PC-9 (cell line): Measurements from ENCODE around the gene RBP4. TPM values are rescaled to one million over a fixed set of nuclear protein-coding genes. Genes with fewer than 3 reads are reported as not detected.

Source experiments
- BruUV-seq: library from RNA; stranded (reverse); fragments of 400-500 nt; replicated peaks from 2 replicates; lab custom pipeline; 2021; lab: Mats Ljungman, UMichigan
- CTCF ChIA-PET: fragments of 300-600 bp; sonication (Branson Sonifier 250); formaldehyde crosslinking; loops from one replicate; lab custom pipeline; 2022; ENCODE audit warnings: antibody characterized with exemption; lab: Charles Lee
- POLR2A ChIA-PET: fragments of 300-600 bp; sonication (Branson Sonifier 250); formaldehyde crosslinking; loops from one replicate; lab custom pipeline; 2022; ENCODE audit warnings: antibody characterized with exemption; ENCODE audit not compliant: unreplicated experiment; lab: Charles Lee
- DNase-seq, 2 experiments: peaks; one replicate each; pipeline versions ENCODE4 v3.0.0 to v3.0.0-alpha.2; 2015 to 2022; ENCODE audit warnings: mixed read lengths in 1 of 2
- H2AFZ ChIP-seq: fragments of 200-600 bp; sonication (generic); 2 replicates; pipeline ENCODE4 v1.8.1; 2017; ENCODE audit warnings: antibody characterized with exemption
- H3F3A ChIP-seq: fragments of 200-600 bp; sonication (generic); 2 replicates; pipeline ENCODE4 v1.8.1; 2017; ENCODE audit warnings: antibody characterized with exemption, mild to moderate bottlenecking, low read depth; ENCODE audit not compliant: insufficient read depth
- H3K27ac ChIP-seq: fragments of 200-600 bp; sonication (generic); 2 replicates; pipeline ENCODE4 v1.6.1; 2016; ENCODE audit warnings: mixed run types
- H3K27me3 ChIP-seq: fragments of 200-600 bp; sonication (generic); 2 replicates; pipeline ENCODE4 v1.6.1; 2016; ENCODE audit warnings: low read depth, mixed run types; ENCODE audit not compliant: insufficient read depth
- H3K36me3 ChIP-seq: fragments of 200-600 bp; sonication (generic); 2 replicates; pipeline ENCODE4 v1.6.1; 2016; ENCODE audit warnings: low read depth, mixed run types
- H3K4me1 ChIP-seq: fragments of 200-600 bp; sonication (generic); replicated peaks from 2 replicates; pipeline ENCODE4 v1.6.1; 2016; ENCODE audit warnings: mixed run types; ENCODE audit not compliant: insufficient read depth
- H3K4me2 ChIP-seq: fragments of 200-600 bp; sonication (generic); 2 replicates; pipeline ENCODE4 v1.6.1; 2017; ENCODE audit warnings: mixed run types
- H3K4me3 ChIP-seq: fragments of 200-600 bp; sonication (generic); 2 replicates; pipeline ENCODE4 v1.6.1; 2016; ENCODE audit warnings: mixed run types
- H3K79me2 ChIP-seq: fragments of 200-600 bp; sonication (generic); 2 replicates; pipeline ENCODE4 v1.6.1; 2017; ENCODE audit warnings: low read depth, mixed run types
- H3K9me2 ChIP-seq: fragments of 200-600 bp; sonication (generic); 2 replicates; pipeline ENCODE4 v1.8.1; 2017; ENCODE audit warnings: mild to moderate bottlenecking; ENCODE audit not compliant: insufficient read depth
- H3K9me3 ChIP-seq: fragments of 200-600 bp; sonication (generic); 2 replicates; pipeline ENCODE4 v1.8.1; 2016; ENCODE audit warnings: low read depth; ENCODE audit not compliant: insufficient read depth
- H4K20me1 ChIP-seq: fragments of 200-600 bp; sonication (generic); 2 replicates; pipeline ENCODE4 v1.8.1; 2017; ENCODE audit not compliant: insufficient read depth
- CTCF ChIP-seq: fragments of 200-600 bp; sonication (generic); conservative IDR thresholded peaks from 2 replicates; pipeline ENCODE4 v1.6.1; 2017; ENCODE audit warnings: mixed run types, antibody characterized with exemption, mild to moderate bottlenecking, moderate library complexity
- EZH2 ChIP-seq: fragments of 200-600 bp; sonication (generic); IDR thresholded peaks from 2 replicates; pipeline ENCODE4 v1.8.0; 2017; ENCODE audit warnings: antibody characterized with exemption, low read depth
- intact Hi-C: fragments of 100-400 bp; cut with micrococcal nuclease; formaldehyde crosslinking; loops from one replicate; pipeline ENCODE4 v1.10.0; 2022; ENCODE audit not compliant: unreplicated experiment
- total RNA-seq: library from RNA; stranded (reverse); gene quantifications from 2 replicates; pipeline ENCODE4 v1.2.3, GENCODE V29; 2021

Gene RBP4
- total RNA-seq, 1 experiment from 2014 or later, result 0.57 TPM

GRCh38 chr10:93560541-93560940 lies 40.5 kb downstream of the RBP4 start:
- intact Hi-C loops, result no loop called here
- DNase-seq, result no peak
- Histone ChIP-seq H3K36me3 (no peaks in the 10 kb centered on the region), H3K4me3 (no peak overlapping the region), H3K79me2 (no peaks in the 10 kb centered on the region), H3K9me3 (no peaks in the 10 kb centered on the region), H4K20me1 (no peaks in the 10 kb centered on the region), H3K27me3 (no peaks in the 10 kb centered on the region), H3K9me2 (no peaks in the 10 kb centered on the region), H3K4me2 (peak overlapping the region; percentile 64), H3K4me1 (peaks cover 10% of the 10 kb centered on the region), H3K27ac (no peak overlapping the region), H3F3A (peaks cover 8% of the 10 kb centered on the region; the same call in 1 of the 2 replicates), H2AFZ (no peak overlapping the region)
- TF ChIP-seq CTCF, result no peak
- no peak for TF ChIP-seq EZH2
- no TSS peak for BruUV-seq
- POLR2A ChIA-PET, result interaction anchor here (0.6 kb wide), 1 partner anchor 712 kb away, joined by 3 read pairs; the partner anchor contains the start of gene EXOC6
- CTCF ChIA-PET, result no interaction called here

- no peaks in the 10 kb centered on the region for H3K9me3 ChIP-seq
- no peaks in the 10 kb centered on the region for H3K9me2 ChIP-seq
- no peaks in the 10 kb centered on the region for H4K20me1 ChIP-seq
- H3K27me3 ChIP-seq, result no peaks in the 10 kb centered on the region
- no peak overlapping the region for H2AFZ ChIP-seq
- intact Hi-C loops, result no loop called here
- peak overlapping the region; percentile 64 for H3K4me2 ChIP-seq
- POLR2A ChIA-PET, result no interaction called here
- H3K36me3 ChIP-seq, result no peaks in the 10 kb centered on the region
- H3K27ac ChIP-seq, result peak overlapping the region; percentile 71
- H3K4me3 ChIP-seq, result no peak overlapping the region; the same call in 1 of the 2 replicates
- CTCF ChIA-PET, result interaction anchor here (0.6 kb wide), 1 partner anchor 15 kb away, joined by 4 read pairs; no protein-coding TSS in a partner anchor
- H3K79me2 ChIP-seq, result no peaks in the 10 kb centered on the region
- no peak for TF ChIP-seq CTCF
- no peak for TF ChIP-seq EZH2
- BruUV-seq, result no TSS peak
- H3K4me1 ChIP-seq, result peaks cover 15% of the 10 kb centered on the region
- DNase-seq, result peak in 1 of 2 experiments; percentile 38
- peaks cover 12% of the 10 kb centered on the region for H3F3A ChIP-seq
Measured at GRCh38 chr10:93559490-93559889, 41.5 kb downstream of the RBP4 start.

- Histone ChIP-seq H3K79me2 (no peaks in the 10 kb centered on the region), H3K36me3 (no peaks in the 10 kb centered on the region), H3K9me2 (no peaks in the 10 kb centered on the region), H3K4me2 (no peak overlapping the region), H3F3A (peaks cover 6% of the 10 kb centered on the region), H3K4me1 (peaks cover 12% of the 10 kb centered on the region), H2AFZ (no peak overlapping the region), H3K27me3 (no peaks in the 10 kb centered on the region), H3K4me3 (no peak overlapping the region), H3K9me3 (no peaks in the 10 kb centered on the region), H4K20me1 (no peaks in the 10 kb centered on the region), H3K27ac (no peak overlapping the region)
- peak; percentile 48 to 54 for DNase-seq
- CTCF ChIA-PET, result interaction anchor here (0.6 to 1.8 kb wide), 4 partner anchors 59 to 261 kb away, joined by 3 to 11 read pairs (median 6); no protein-coding TSS in a partner anchor
- TF ChIP-seq EZH2 (no peak), CTCF (peak; percentile 69)
- BruUV-seq, result no TSS peak
- intact Hi-C loops, result loop anchor here (1.0 kb wide), 1 partner anchor 125 kb away; no protein-coding TSS in a partner anchor
- POLR2A ChIA-PET, result interaction anchor here (0.8 kb wide), 1 partner anchor 126 kb away, joined by 3 read pairs; no protein-coding TSS in a partner anchor
Measured at GRCh38 chr10:93554760-93555432, 46.1 kb downstream of the RBP4 start.
